ENCODE measurements around the gene MKNK1.

The MKNK1 gene

GRCh38 chr1:46558966-46559365, 45.1 kb downstream of the MKNK1 start:
- no peak for TF ChIP-seq CTCF (IDR thresholded peaks at IDR 0.05; ENCODE audit: low read depth, low read length)
- H3K4me3 ChIP-seq (ENCODE audit: low read depth, low read length): no peak overlapping the region

- TF ChIP-seq CTCF (IDR thresholded peaks at IDR 0.05; ENCODE audit: low read depth, low read length): no peak
- no peak overlapping the region for H3K4me3 ChIP-seq (ENCODE audit: low read depth, low read length)
Observed at GRCh38 chr1:46558141-46558963, 45.7 kb downstream of the MKNK1 start.

GRCh38 chr1:46557403-46557802, 46.7 kb downstream of the MKNK1 start:
- TF ChIP-seq CTCF (IDR thresholded peaks at IDR 0.05; ENCODE audit: low read depth, low read length): no peak
- no peak overlapping the region for H3K4me3 ChIP-seq (ENCODE audit: low read depth, low read length)

- no peak for TF ChIP-seq CTCF (IDR thresholded peaks at IDR 0.05; ENCODE audit: low read depth, low read length)
- no peak overlapping the region for H3K4me3 ChIP-seq (ENCODE audit: low read depth, low read length)
Observed at GRCh38 chr1:46556822-46557221, 47.2 kb downstream of the MKNK1 start.

GRCh38 chr1:46555826-46556619, 48.0 kb downstream of the MKNK1 start:
- no peak overlapping the region for H3K4me3 ChIP-seq (ENCODE audit: low read depth, low read length)
- TF ChIP-seq CTCF (IDR thresholded peaks at IDR 0.05; ENCODE audit: low read depth, low read length): no peak

- no peak for TF ChIP-seq CTCF (IDR thresholded peaks at IDR 0.05; ENCODE audit: low read depth, low read length)
- no peak overlapping the region for H3K4me3 ChIP-seq (ENCODE audit: low read depth, low read length)
Observed at GRCh38 chr1:46554597-46555381, 49.3 kb downstream of the MKNK1 start.

Data from WI38 (cell line).